Suppressor macrophage (primary cell): ENCODE results near the gene RNF31.

Experiments
- DNase-seq, 4 experiments: peaks; one replicate each; pipeline ENCODE4 v3.0.0-alpha.2; 2020 to 2022

The RNF31 gene

DNA sequence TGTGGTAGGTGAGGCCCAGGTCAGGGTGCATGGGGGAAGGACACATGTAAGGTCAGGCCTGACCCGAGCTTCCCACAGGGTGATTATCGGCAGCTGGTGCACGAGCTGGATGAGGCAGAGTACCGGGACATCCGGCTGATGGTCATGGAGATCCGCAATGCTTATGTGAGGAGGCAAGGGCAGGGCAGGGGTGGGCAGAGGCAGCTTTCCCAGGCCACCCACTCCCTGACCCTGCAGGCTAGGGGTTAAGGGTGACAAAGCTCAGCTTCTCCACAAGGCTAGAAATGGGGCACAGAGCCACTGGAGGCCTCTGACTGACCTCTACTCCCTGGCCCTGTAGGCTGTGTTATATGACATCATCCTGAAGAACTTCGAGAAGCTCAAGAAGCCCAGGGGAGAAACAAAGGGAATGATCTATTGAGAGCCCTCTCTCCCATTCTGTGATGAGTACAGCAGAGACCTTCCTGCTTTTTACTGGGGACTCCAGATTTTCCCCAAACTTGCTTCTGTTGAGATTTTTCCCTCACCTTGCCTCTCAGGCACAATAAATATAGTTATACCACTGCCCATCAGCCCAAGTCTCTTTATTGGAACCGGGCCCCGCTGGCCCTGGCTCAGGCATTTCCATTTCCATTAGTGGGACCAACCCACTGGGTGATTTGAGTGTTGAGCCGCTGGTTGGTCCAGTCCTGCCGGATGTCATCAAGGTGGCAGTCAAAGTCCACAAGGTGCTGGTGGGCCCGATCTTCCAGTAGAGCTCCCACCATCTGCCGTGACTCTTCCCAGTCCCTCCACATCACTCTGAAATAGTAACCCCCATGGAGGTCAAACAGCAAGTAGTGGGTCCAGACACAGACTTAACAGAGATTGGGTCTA, 8.7 kb upstream of the RNF31 start:
- DNase-seq = peak in 2 of 4 experiments; percentile 22 to 32

- DNase-seq = no peak
These were observed 7.9 kb upstream of the RNF31 start for GRCh38 chr14:24139272-24139934.

DNA sequence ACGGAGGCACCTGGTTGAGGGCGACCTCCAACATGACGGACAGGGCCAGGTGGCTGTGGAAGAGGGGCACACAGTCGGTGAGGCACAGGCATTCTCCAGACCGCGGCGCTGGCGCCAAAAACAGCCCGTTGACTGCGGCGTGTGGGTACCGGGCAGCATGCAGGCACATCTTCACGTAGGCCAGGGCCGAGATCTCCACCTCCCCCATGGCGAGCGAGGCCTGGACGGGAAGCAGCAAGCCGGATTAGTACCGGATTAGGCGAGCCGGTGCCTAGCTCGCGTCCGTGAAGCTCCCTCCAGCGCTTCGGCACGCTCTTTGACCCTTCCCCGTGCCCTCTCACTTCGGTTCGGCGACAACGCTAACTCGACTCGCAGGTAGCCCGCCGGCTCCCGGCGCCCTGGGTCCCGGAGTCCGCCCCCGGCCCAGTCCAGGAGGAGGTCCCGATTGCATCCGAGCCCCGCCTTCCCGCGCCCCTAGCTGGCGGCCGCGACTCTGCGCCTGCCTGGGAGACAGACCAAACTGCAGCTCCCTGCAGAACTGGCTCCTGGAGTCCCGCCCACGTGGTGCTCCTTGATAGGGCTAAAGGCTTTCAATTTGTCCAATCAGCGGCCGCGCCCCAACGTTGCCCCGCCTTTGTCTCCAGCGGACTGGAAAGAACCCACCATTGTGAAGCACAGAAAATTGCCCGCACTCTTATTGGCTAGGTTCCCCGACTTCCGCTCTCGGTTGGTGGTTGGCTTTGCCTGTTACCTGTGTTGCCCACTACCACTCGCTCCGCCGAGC, 6.0 kb upstream of the RNF31 start, which contains the start of gene EMC9:
TSS of gene EMC9 (minus strand) at position 495 of the 784 bp plus-strand sequence. CDS start at position 208, 287 bp downstream.
- peak; percentile 100 for DNase-seq

DNA sequence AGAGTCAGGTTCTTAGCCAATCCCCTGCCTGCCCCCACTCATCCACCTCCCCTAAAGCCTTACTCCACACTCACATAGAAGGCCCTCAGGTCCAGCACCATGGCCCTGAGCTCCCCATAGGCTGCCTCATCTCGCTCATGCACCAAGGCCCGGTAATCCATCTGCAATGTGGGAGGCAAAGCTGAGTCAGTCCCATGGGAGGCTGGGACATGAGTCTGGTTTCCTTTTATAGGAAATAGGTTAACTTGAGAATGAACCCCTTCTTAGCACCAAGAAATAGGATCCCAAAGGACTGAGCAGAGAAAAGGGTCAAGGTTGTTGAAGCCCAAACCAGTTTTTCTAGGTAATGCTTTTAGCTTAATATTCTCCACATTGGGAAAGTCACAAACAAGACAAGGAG, 3.8 kb upstream of the RNF31 start:
- DNase-seq = peak in 2 of 4 experiments; percentile 29 to 31

DNA sequence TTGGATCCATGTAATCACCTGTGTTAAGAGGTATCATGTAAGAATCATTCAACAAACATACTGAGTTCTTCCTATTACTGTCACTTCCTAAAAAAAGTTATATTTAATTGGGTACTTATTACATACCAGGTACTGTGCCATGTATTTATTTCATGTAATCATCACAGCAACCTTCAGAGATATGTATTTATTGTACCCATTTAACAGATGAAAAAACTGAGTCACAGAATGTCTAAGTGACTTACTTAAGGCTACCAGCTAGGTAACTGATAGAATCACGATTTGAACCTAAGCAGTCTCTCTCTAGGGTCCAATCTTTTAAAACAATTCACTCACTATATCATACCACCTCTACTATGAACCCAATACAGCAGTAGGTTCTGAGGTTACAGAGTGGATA, 2.8 kb upstream of the RNF31 start:
- no peak for DNase-seq

GRCh38 chr14:24145219-24145618, 2.1 kb upstream of the RNF31 start:
- no peak for DNase-seq

- peak; percentile 14 to 52 (median 44) for DNase-seq
These were observed 1.4 kb upstream of the RNF31 start for GRCh38 chr14:24145690-24146452.

- DNase-seq = peak; percentile 95 to 98 (median 97)
These were observed 783 bp upstream of the RNF31 start, which contains the start of gene PSME2 for GRCh38 chr14:24146453-24146977. TSS of gene PSME2 (minus strand) at chr14:24146610. CDS start at chr14:24146581, 29 bp downstream.

GRCh38 chr14:24147761-24148428, 597 bp downstream of the RNF31 start:
- no peak for DNase-seq

DNA sequence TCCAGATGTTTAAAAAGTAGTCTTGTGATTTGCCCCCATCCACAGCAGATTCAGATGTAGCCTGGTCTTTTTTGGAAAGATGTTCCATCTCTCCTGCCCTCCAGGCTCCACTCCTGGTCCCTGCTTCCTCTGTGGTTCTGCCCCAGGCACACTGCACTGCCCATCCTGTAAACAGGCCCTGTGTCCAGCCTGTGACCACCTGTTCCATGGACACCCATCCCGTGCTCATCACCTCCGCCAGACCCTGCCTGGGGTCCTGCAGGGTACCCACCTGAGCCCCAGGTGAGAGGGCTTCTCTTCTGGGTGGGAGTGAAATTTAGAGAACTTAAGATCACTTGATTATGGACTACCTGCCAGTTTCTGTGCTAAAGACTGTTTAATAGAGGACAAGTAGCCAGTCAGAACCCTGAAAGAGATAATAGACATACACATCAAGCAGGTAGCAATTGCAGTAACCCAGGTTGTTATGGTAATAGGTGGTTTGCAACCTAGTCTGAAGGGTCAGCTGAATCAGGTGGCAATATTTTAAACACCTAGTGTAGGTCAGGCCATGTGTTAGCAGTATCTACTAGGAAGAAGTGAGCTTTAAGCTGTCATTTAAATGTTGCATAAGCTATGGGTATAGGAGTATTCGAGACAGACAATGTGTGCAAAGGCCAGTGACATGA, 2.1 kb downstream of the RNF31 start:
- DNase-seq = no peak

DNA sequence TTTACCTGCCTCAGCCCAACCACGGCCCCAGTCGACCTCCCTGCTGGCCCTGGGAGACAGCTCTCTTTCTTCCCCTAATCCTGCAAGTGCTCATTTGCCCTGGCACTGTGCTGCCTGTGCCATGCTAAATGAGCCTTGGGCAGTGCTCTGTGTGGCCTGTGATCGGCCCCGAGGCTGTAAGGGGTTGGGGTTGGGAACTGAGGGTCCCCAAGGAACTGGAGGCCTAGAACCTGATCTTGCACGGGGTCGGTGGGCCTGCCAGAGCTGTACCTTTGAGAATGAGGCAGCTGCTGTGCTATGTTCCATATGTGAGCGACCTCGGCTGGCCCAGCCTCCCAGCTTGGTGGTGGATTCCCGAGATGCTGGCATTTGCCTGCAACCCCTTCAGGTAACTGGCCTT, 2.8 kb downstream of the RNF31 start:
- DNase-seq = no peak

GRCh38 chr14:24150567-24150966, 3.3 kb downstream of the RNF31 start:
- no peak for DNase-seq

DNA sequence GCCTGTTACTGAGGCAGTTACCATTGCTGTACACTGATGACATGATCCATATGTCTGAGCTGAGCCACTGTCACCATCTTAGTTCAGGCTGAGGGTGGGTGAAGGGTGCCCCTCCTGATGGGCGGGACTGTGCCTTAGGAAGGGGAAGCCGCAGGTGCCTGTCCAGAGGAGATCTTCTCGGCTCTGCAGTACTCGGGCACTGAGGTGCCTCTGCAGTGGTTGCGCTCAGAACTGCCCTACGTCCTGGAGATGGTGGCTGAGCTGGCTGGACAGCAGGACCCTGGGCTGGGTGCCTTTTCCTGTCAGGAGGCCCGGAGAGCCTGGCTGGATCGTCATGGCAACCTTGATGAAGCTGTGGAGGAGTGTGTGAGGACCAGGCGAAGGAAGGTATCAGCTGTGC, 3.7 kb downstream of the RNF31 start:
- no peak for DNase-seq

DNA sequence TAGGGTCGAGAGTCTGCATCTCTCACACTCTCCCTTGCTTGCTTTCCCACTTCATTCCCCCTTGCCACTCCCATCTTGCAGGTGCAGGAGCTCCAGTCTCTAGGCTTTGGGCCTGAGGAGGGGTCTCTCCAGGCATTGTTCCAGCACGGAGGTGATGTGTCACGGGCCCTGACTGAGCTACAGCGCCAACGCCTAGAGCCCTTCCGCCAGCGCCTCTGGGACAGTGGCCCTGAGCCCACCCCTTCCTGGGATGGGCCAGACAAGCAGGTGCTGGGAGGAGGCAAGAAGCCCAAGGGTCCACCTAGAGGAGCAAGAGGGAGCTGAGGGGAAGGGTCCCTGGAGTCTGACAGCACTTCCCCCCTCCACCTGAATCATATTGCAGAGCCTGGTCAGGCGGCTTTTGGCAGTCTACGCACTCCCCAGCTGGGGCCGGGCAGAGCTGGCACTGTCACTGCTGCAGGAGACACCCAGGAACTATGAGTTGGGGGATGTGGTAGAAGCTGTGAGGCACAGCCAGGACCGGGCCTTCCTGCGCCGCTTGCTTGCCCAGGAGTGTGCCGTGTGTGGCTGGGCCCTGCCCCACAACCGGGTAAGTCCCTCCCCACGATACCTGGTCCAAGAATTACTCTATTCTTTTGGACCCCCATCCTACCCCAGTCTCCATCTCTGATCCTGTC, 4.2 kb downstream of the RNF31 start:
- DNase-seq = no peak

- DNase-seq = no peak
These were observed 7.8 kb downstream of the RNF31 start for GRCh38 chr14:24155100-24155499.

- DNase-seq = no peak
These were observed 9.5 kb downstream of the RNF31 start for GRCh38 chr14:24156840-24157239.

- no peak for DNase-seq
These were observed 10.0 kb downstream of the RNF31 start for GRCh38 chr14:24157331-24157730.

GRCh38 chr14:24159777-24160498, 12.6 kb downstream of the RNF31 start:
- no peak for DNase-seq

DNA sequence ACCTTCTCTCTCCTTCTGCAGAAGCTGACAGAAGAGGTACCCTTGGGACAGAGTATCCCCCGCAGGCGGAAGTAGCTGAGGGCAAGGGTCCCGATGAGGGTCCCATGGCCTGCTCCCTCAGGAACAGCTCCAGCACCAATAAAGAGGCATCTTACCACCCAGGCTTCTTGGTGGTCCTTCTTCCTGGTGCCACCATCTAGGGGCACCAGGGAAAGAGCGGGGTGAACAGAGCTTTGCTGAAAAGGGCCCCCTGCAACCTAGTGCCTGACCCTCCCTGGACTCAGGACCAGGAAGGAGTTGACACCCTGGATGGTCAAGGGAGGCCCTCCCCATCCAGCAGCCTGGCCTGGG, 13.2 kb downstream of the RNF31 start:
- no peak for DNase-seq
